CD4-positive, alpha-beta memory T cell (primary cell): Measurements from ENCODE around the gene DOCK3. TPM values are rescaled to one million over a fixed set of nuclear protein-coding genes. Genes with fewer than 3 reads are reported as not detected.

ENCODE experiments used
- CTCF ChIA-PET: fragments of 350-600 bp; sonication (Branson Sonifier 250); formaldehyde crosslinking; loops from one replicate; lab custom pipeline; 2021; ENCODE audit warnings: inconsistent platforms; ENCODE audit not compliant: partially characterized antibody; lab: Charles Lee
- POLR2A ChIA-PET: fragments of 350-600 bp; sonication (Branson Sonifier 250); formaldehyde crosslinking; loops from one replicate; lab custom pipeline; 2021; ENCODE audit not compliant: partially characterized antibody; lab: Charles Lee
- DNase-seq, 5 donors: peaks; one replicate each; pipeline versions ENCODE4 v3.0.0 to v3.0.0-alpha.2; 2020 to 2022; ENCODE audit warnings: mixed read lengths in 1 of 5
- H3K27ac ChIP-seq: one replicate; pipeline ENCODE4 v1.7.0; 2013; ENCODE audit warnings: low read depth, low read length
- H3K27me3 ChIP-seq: 2 replicates; pipeline ENCODE4 v1.7.0; 2013; ENCODE audit warnings: mild to moderate bottlenecking, low read length, moderate library complexity; ENCODE audit not compliant: insufficient read depth
- H3K36me3 ChIP-seq: 2 replicates; pipeline ENCODE4 v1.7.0; 2013; ENCODE audit warnings: mild to moderate bottlenecking, low read length, moderate library complexity; ENCODE audit not compliant: insufficient read depth
- H3K4me1 ChIP-seq: 2 replicates; pipeline ENCODE4 v1.7.0; 2013; ENCODE audit warnings: mild to moderate bottlenecking, low read length, moderate library complexity; ENCODE audit not compliant: insufficient read depth
- H3K4me3 ChIP-seq, 2 donors: one replicate each; pipeline ENCODE4 v1.7.0; 2013; ENCODE audit warnings: low read length in 2 of 2, mild to moderate bottlenecking in 1 of 2
- H3K9me3 ChIP-seq, 2 donors: one replicate each; pipeline ENCODE4 v1.7.0; 2013; ENCODE audit warnings: low read length in 2 of 2, control low read depth in 1 of 2; ENCODE audit not compliant: control insufficient read depth in 1 of 2
- H3K27ac Mint-ChIP-seq, 7 donors: one replicate each; pipeline ENCODE4 v1.8.0; 2020 to 2021; ENCODE audit warnings: mixed read lengths in 7 of 7, mild to moderate bottlenecking in 6 of 7, inconsistent platforms in 3 of 7, moderate library complexity in 3 of 7
- H3K27me3 Mint-ChIP-seq, 2 donors: one replicate each; pipeline ENCODE4 v1.8.0; 2020 to 2021; ENCODE audit warnings: mixed read lengths in 2 of 2
- H3K36me3 Mint-ChIP-seq, 2 donors: one replicate each; pipeline ENCODE4 v1.8.0; 2020 to 2021; ENCODE audit warnings: mixed read lengths in 2 of 2, inconsistent platforms in 1 of 2, mild to moderate bottlenecking in 1 of 2
- H3K4me1 Mint-ChIP-seq, 4 donors: one replicate each; pipeline ENCODE4 v1.8.0; 2020 to 2021; ENCODE audit warnings: mixed read lengths in 4 of 4, mild to moderate bottlenecking in 1 of 4
- H3K4me3 Mint-ChIP-seq, 8 donors: one replicate each; pipeline ENCODE4 v1.8.0; 2020 to 2021; ENCODE audit warnings: mixed read lengths in 8 of 8, mild to moderate bottlenecking in 7 of 8, moderate library complexity in 6 of 8, inconsistent platforms in 3 of 8
- H3K9me3 Mint-ChIP-seq, 8 donors: one replicate each; pipeline ENCODE4 v1.8.0; 2020 to 2021; ENCODE audit warnings: mixed read lengths in 8 of 8, mild to moderate bottlenecking in 5 of 8, inconsistent platforms in 3 of 8, moderate library complexity in 1 of 8
- intact Hi-C: fragments of 100-400 bp; cut with micrococcal nuclease; formaldehyde crosslinking; loops from one replicate; pipeline ENCODE4 v1.15.1; 2023
- polyA plus RNA-seq, 2 donors: library from polyadenylated mRNA; unstranded; fragments of 300-500 nt; fragmentation: Illumina TruSeq; gene quantifications; one replicate each; pipeline ENCODE4 v1.2.3, GENCODE V29; 2021
- total RNA-seq, 2 experiments: library from RNA; stranded (reverse); gene quantifications; one replicate each; pipeline ENCODE4 v1.2.3, GENCODE V29; 2021

The DOCK3 gene
- total and polyA plus RNA-seq, 4 experiments from 2014 or later: 0.04 to 2.6 (median 1.3) TPM

DNA sequence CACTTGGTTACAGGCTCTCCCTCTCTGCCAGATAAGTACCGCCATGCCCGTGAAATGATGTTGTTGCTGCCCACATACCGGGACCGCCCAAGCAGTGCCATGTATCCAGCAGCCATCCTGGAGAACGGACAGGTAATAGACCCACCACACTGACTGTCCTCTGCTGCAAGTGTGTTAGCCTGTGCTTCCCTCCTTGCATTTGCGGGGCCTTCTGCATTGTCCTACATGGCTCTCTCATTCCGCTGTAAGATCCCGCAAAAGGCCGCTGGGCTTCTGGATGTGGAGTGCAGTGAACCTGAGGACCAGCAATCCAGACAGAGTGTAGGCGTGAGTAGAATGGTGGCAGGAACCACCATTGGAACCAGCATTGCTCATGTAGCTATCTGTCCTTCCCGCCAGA, 699.7 kb downstream of the DOCK3 start:
- no peak for DNase-seq
- no peak overlapping the region for H3K4me3 Mint-ChIP-seq
- intact Hi-C loops: no loop called here
- POLR2A ChIA-PET: no interaction called here
- no peak overlapping the region for H3K4me3 ChIP-seq
- no peaks in the 10 kb centered on the region for H3K9me3 ChIP-seq
- no peak overlapping the region for H3K27ac Mint-ChIP-seq
- H3K36me3 ChIP-seq: no peaks in the 10 kb centered on the region
- H3K27me3 Mint-ChIP-seq: peaks cover 2 to 7% of the 10 kb centered on the region in 2 donors
- H3K4me1 ChIP-seq: no peaks in the 10 kb centered on the region
- no peaks in the 10 kb centered on the region for H3K36me3 Mint-ChIP-seq
- H3K27ac ChIP-seq: no peak overlapping the region
- H3K9me3 Mint-ChIP-seq: no peaks in the 10 kb centered on the region
- H3K27me3 ChIP-seq: no peaks in the 10 kb centered on the region
- CTCF ChIA-PET: interaction anchor here (1.8 to 2.1 kb wide), 2 partner anchors 403 to 758 kb away, joined by 5 to 8 read pairs; no protein-coding TSS in a partner anchor
- H3K4me1 Mint-ChIP-seq: peaks cover 0 to 5% (median 1%) of the 10 kb centered on the region in 4 donors

DNA sequence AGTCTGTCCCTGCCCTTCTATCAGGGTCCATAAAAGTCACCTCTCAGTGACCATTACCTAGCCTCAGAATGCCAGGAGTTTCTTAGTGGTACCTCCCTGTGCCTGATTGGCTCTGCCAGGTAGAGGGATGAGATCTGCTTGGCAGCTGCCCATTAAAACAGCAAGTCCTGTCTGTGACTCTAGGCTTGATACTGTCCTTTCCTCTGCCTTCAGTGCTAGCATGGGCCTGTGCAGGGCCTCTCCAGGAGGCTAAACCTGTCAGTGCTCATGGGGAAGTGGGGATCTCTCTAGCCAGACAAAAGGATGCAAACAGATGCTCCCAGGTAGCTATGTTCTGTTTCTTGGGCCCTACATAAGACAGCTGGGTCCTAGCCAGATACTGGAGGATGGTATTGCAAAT, 700.4 kb downstream of the DOCK3 start:
- Mint-ChIP-seq H3K36me3 (no peaks in the 10 kb centered on the region), H3K4me1 (peaks cover 0 to 6% (median 1%) of the 10 kb centered on the region in 4 donors), H3K9me3 (no peaks in the 10 kb centered on the region), H3K27ac (no peak overlapping the region), H3K4me3 (no peak overlapping the region), H3K27me3 (peaks cover 2 to 5% of the 10 kb centered on the region in 2 donors)
- H3K9me3 ChIP-seq: no peaks in the 10 kb centered on the region
- no peaks in the 10 kb centered on the region for H3K36me3 ChIP-seq
- no peak for DNase-seq
- H3K27me3 ChIP-seq: no peaks in the 10 kb centered on the region
- intact Hi-C loops: no loop called here
- ChIA-PET POLR2A (no interaction called here), CTCF (interaction anchor here (1.8 to 2.1 kb wide), 2 partner anchors 403 to 759 kb away, joined by 5 to 8 read pairs; no protein-coding TSS in a partner anchor)
- H3K4me3 ChIP-seq: no peak overlapping the region
- no peak overlapping the region for H3K27ac ChIP-seq
- H3K4me1 ChIP-seq: no peaks in the 10 kb centered on the region

DNA sequence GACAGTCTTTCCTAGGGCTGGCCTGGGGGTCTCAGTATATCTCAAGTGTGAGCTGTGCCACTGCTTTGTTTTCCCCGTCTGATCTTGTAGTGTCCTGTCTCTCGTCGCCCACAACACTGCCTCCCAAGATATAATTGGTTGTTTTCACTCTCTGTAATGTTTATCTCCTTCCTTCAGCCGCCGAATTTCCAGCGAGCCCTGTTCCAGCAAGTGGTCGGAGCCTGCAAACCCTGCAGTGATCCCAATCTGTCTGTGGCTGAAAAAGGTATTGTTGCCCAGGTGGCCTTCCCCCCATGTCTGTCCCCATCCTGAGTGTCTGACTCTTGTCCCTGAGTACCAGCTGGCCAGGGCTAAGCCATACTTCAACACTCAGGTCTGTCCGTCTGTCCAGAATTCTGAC, 700.8 kb downstream of the DOCK3 start:
- POLR2A ChIA-PET: no interaction called here

DNA sequence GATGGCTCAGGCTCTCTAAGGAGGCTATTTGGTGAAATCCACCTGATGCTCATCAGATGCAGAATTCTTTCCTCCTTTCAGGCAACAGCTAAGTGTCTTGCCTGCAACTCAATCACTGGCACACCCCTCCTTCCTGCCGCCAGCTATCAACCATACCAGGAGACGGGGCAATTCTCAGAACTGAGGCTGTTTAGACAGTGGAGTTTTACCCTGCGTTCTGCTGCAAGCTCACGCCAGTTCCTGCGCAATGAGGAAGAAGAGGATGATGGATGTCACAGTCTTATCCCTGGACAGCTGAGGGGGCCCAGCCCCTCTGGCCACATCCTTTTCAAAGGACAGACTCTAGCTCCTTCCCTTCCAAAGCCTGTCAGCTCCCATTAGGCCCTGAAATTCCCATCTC, 703.3 kb downstream of the DOCK3 start:
- Histone ChIP-seq H3K27me3 (no peaks in the 10 kb centered on the region), H3K36me3 (no peaks in the 10 kb centered on the region), H3K4me3 (no peak overlapping the region), H3K27ac (no peak overlapping the region), H3K9me3 (no peaks in the 10 kb centered on the region), H3K4me1 (peaks cover 1% of the 10 kb centered on the region)
- no peak for DNase-seq
- H3K4me1 Mint-ChIP-seq: peaks cover 0 to 9% (median 0%) of the 10 kb centered on the region in 4 donors
- H3K27me3 Mint-ChIP-seq: peaks cover 0 to 2% of the 10 kb centered on the region in 2 donors
- H3K36me3 Mint-ChIP-seq: no peaks in the 10 kb centered on the region
- CTCF ChIA-PET: interaction anchor here (1.3 to 3.6 kb wide), 4 partner anchors 12 to 806 kb away, joined by 4 to 14 read pairs (median 8); partner anchors contain the start of gene RBM15B
- intact Hi-C loops: no loop called here
- no peak overlapping the region for H3K4me3 Mint-ChIP-seq
- H3K27ac Mint-ChIP-seq: no peak overlapping the region
- POLR2A ChIA-PET: interaction anchor here (0.6 kb wide), 1 partner anchor 766 kb away, joined by 3 read pairs; the partner anchor contains the start of gene CISH
- H3K9me3 Mint-ChIP-seq: no peaks in the 10 kb centered on the region

More for the DNA sequence above, 700.8 kb downstream of the DOCK3 start:
- no peak for DNase-seq
- CTCF ChIA-PET: interaction anchor here (1.8 to 2.1 kb wide), 2 partner anchors 404 to 760 kb away, joined by 5 to 8 read pairs; no protein-coding TSS in a partner anchor
- no peak overlapping the region for H3K4me3 ChIP-seq
- H3K27ac Mint-ChIP-seq: no peak overlapping the region
- H3K4me3 Mint-ChIP-seq: no peak overlapping the region
- intact Hi-C loops: no loop called here
- no peaks in the 10 kb centered on the region for H3K9me3 Mint-ChIP-seq
- H3K4me1 ChIP-seq: no peaks in the 10 kb centered on the region
- no peaks in the 10 kb centered on the region for H3K36me3 Mint-ChIP-seq
- H3K27me3 ChIP-seq: no peaks in the 10 kb centered on the region
- H3K36me3 ChIP-seq: no peaks in the 10 kb centered on the region
- H3K4me1 Mint-ChIP-seq: peaks cover 0 to 6% (median 1%) of the 10 kb centered on the region in 4 donors
- no peak overlapping the region for H3K27ac ChIP-seq
- H3K9me3 ChIP-seq: no peaks in the 10 kb centered on the region
- H3K27me3 Mint-ChIP-seq: peaks cover 2 to 5% of the 10 kb centered on the region in 2 donors

DNA sequence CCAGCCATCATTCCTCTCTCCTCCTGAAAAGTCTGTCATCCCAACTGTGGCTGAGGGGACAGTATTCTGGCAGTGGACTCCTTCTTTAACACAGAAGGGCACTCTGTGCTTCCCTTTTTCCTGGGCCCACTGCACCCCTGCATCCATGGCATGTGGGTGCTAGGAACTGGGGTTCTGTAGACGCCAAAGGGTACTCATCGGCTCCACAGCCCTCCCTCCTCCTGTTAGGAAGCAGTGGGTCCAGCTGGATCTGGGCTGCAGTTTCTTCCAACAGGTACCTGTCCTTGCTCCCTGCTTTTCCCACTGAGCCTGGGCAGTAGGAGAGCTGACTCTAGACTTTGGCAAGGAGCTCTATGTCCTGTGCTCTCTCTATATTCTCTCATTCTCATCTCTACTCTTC, 704.0 kb downstream of the DOCK3 start:
- POLR2A ChIA-PET: interaction anchor here (1.2 kb wide), 1 partner anchor 354 kb away, joined by 3 read pairs; no protein-coding TSS in a partner anchor
- Histone ChIP-seq H3K36me3 (no peaks in the 10 kb centered on the region), H3K4me3 (no peak overlapping the region), H3K27ac (no peak overlapping the region), H3K9me3 (no peaks in the 10 kb centered on the region), H3K4me1 (peaks cover 8% of the 10 kb centered on the region), H3K27me3 (no peaks in the 10 kb centered on the region)
- Mint-ChIP-seq H3K9me3 (no peaks in the 10 kb centered on the region), H3K27ac (no peak overlapping the region), H3K4me3 (no peak overlapping the region), H3K36me3 (no peaks in the 10 kb centered on the region), H3K27me3 (no peaks in the 10 kb centered on the region), H3K4me1 (peaks cover 0 to 16% (median 4%) of the 10 kb centered on the region in 4 donors)
- intact Hi-C loops: no loop called here
- CTCF ChIA-PET: interaction anchor here (1.3 to 3.6 kb wide), 3 partner anchors 11 to 806 kb away, joined by 4 to 14 read pairs (median 8); partner anchors contain the start of gene RBM15B
- DNase-seq: no peak

DNA sequence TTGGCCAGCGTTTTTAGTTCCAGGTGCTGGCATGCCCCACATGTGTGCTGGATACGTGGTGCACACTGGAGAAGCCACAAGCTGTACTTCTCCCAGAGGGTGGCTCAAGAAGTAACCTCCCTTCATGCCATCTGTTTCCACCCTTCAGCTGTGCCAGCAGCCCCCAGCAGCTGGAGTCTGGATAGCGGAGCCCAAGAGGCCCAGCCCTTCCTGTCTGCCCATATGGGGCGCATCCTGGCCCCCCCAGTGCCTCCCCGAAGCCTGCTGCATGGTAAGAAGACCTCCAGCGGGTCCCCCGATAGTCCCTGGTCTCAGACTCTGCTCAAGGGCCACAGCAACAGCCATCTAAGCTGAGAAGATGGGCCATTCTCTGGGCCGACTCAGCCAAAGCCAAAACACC, 704.6 kb downstream of the DOCK3 start:
- Histone ChIP-seq H3K4me1 (peaks cover 14% of the 10 kb centered on the region), H3K36me3 (no peaks in the 10 kb centered on the region), H3K27ac (no peak overlapping the region), H3K27me3 (no peaks in the 10 kb centered on the region), H3K9me3 (no peaks in the 10 kb centered on the region), H3K4me3 (no peak overlapping the region)
- H3K36me3 Mint-ChIP-seq: no peaks in the 10 kb centered on the region
- CTCF ChIA-PET: interaction anchor here (2.7 to 3.6 kb wide), 2 partner anchors 11 to 408 kb away, joined by 8 to 14 read pairs; partner anchors contain the start of gene RBM15B
- H3K9me3 Mint-ChIP-seq: no peaks in the 10 kb centered on the region
- H3K27ac Mint-ChIP-seq: peak overlapping the region in 1 of 7 donors; percentile 44
- H3K4me3 Mint-ChIP-seq: no peak overlapping the region
- POLR2A ChIA-PET: interaction anchor here (1.2 kb wide), 1 partner anchor 354 kb away, joined by 3 read pairs; no protein-coding TSS in a partner anchor
- DNase-seq: no peak
- intact Hi-C loops: no loop called here
- no peaks in the 10 kb centered on the region for H3K27me3 Mint-ChIP-seq
- peaks cover 4 to 21% (median 9%) of the 10 kb centered on the region in 4 donors for H3K4me1 Mint-ChIP-seq

DNA sequence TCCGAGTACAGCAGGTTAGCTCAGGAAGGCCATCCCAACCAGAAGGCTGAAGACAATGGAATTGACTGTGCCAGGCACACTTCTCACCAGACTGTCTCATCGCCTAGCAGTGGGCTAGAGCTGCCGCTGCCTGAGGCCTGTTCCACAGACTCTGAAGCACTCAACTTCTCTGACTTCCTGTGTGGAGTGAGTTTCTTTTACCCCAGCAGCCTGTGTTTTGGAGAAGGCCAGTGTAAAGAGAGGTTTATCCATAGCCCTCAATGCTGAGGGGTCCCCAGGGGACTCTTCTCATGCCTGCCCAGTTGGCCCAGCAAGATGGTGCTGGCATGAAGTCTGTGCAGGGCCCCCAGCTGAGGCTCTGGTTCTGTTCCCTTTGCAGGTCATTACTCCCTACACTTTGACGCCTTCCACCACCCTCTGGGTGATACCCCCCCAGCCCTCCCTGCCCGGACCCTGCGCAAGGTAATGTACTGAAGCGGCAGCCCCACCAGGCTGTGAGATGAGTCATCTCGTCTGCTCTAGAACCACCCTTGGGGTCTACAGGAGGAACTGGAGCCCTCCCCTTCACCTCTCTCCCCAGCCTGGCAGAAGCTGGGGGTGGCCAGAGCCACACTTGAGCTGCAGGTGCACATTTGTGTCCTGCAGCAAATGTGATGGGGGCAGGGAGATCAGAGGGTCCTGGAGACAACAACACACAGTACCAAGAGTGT, 705.2 kb downstream of the DOCK3 start:
- H3K36me3 Mint-ChIP-seq: peaks cover 0 to 5% of the 10 kb centered on the region in 2 donors
- CTCF ChIA-PET: interaction anchor here (2.7 to 3.6 kb wide), 2 partner anchors 10 to 408 kb away, joined by 8 to 14 read pairs; partner anchors contain the start of gene RBM15B

More for the DNA sequence above, 705.2 kb downstream of the DOCK3 start:
- DNase-seq: no peak
- no peaks in the 10 kb centered on the region for H3K9me3 ChIP-seq
- H3K9me3 Mint-ChIP-seq: no peaks in the 10 kb centered on the region
- H3K4me1 ChIP-seq: peaks cover 15% of the 10 kb centered on the region
- no peaks in the 10 kb centered on the region for H3K27me3 ChIP-seq
- H3K27me3 Mint-ChIP-seq: no peaks in the 10 kb centered on the region
- H3K4me3 ChIP-seq: no peak overlapping the region
- H3K36me3 ChIP-seq: no peaks in the 10 kb centered on the region
- intact Hi-C loops: no loop called here
- H3K4me1 Mint-ChIP-seq: peaks cover 5 to 26% (median 12%) of the 10 kb centered on the region in 4 donors
- no peak overlapping the region for H3K4me3 Mint-ChIP-seq
- POLR2A ChIA-PET: interaction anchor here (1.2 kb wide), 1 partner anchor 355 kb away, joined by 3 read pairs; no protein-coding TSS in a partner anchor
- H3K27ac ChIP-seq: no peak overlapping the region
- H3K27ac Mint-ChIP-seq: no peak overlapping the region
